Stimulated activated naive B cell treated with anti-CD40 and anti-IgM and Interleukin-4, amounts not matched to agents 10 μg/mL and 1 μg/mL and 100 μg/mL, for 72 hours (primary cell): ENCODE data around the gene CPZ.

Source experiments
- ATAC-seq, 2 donors: fragments of 150-1000 bp; cut with Tn5 transposase; replicated peaks; 2 replicates each; pipeline ENCODE4 v1.10.0; 2021; ENCODE audit warnings: moderate library complexity in 1 of 2
- DNase-seq: peaks from one replicate; pipeline ENCODE4 v3.0.0; 2021
- H3K27ac Mint-ChIP-seq: one replicate; pipeline ENCODE4 v1.8.0; 2022; ENCODE audit warnings: mild to moderate bottlenecking, mixed read lengths
- H3K27me3 Mint-ChIP-seq, 2 donors: one replicate each; pipeline ENCODE4 v1.8.0; 2022; ENCODE audit warnings: mixed read lengths in 2 of 2
- H3K36me3 Mint-ChIP-seq, 2 donors: one replicate each; pipeline ENCODE4 v1.8.0; 2022; ENCODE audit warnings: mixed read lengths in 2 of 2, mild to moderate bottlenecking in 1 of 2
- H3K4me1 Mint-ChIP-seq, 2 donors: one replicate each; pipeline ENCODE4 v1.8.0; 2022; ENCODE audit warnings: mixed read lengths in 2 of 2, mild to moderate bottlenecking in 1 of 2
- H3K4me3 Mint-ChIP-seq, 2 donors: one replicate each; pipeline ENCODE4 v1.8.0; 2022; ENCODE audit warnings: mild to moderate bottlenecking in 2 of 2, mixed read lengths in 2 of 2, moderate library complexity in 1 of 2
- H3K9me3 Mint-ChIP-seq, 2 donors: one replicate each; pipeline ENCODE4 v1.8.0; 2022; ENCODE audit warnings: mixed read lengths in 2 of 2, mild to moderate bottlenecking in 1 of 2

Gene CPZ

DNA sequence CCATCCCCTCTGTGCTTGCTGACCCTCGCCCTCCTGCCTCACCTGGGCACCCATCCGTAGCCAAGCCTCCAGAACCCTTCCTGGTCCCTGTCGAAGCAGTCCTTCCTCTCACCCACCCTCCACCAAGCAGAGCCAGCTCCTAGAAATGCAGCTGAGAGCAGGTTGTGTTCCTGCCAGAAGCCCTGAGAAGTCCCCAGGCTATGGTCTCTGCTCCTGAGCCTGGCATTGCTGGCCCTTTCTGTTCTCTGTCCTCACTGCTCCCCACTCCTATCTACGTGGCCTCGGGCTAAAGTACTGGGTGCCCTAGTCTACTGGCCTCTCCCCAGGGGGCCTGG, 2.1 kb upstream of the CPZ start:
- ATAC-seq (no peak), DNase-seq (no peak)
- no peak overlapping the region for H3K4me3 Mint-ChIP-seq
- no peaks in the 10 kb centered on the region for H3K36me3 Mint-ChIP-seq
- no peak overlapping the region for H3K27ac Mint-ChIP-seq
- no peaks in the 10 kb centered on the region for H3K9me3 Mint-ChIP-seq
- H3K4me1 Mint-ChIP-seq = peaks cover 0 to 4% of the 10 kb centered on the region in 2 donors
- H3K27me3 Mint-ChIP-seq = peaks cover 47 to 48% of the 10 kb centered on the region in 2 donors

DNA sequence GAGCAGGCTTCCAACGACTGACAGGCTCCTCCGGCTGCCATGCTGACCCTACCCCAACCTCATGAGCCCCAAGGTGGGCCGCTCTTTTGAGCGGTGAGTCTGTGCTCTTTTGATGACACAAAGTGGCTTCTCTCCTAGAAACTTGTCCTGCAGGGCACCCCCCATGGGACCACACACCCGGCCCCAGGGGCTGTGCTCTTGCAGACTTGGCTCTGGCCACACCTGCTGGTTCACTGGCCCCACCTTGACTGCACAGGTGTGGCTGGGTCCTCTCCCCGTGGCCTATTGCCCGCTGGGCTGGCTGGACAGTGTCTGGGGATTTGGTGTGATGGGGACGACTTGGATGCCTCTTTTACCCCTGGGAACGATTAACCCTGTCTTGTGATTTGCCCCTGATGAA, 1.5 kb upstream of the CPZ start:
- Mint-ChIP-seq H3K4me3 (no peak overlapping the region), H3K4me1 (peaks cover 0 to 4% of the 10 kb centered on the region in 2 donors), H3K9me3 (no peaks in the 10 kb centered on the region), H3K36me3 (no peaks in the 10 kb centered on the region), H3K27ac (no peak overlapping the region), H3K27me3 (peaks cover 41 to 48% of the 10 kb centered on the region in 2 donors)
- ATAC-seq = no peak
- DNase-seq = no peak

DNA sequence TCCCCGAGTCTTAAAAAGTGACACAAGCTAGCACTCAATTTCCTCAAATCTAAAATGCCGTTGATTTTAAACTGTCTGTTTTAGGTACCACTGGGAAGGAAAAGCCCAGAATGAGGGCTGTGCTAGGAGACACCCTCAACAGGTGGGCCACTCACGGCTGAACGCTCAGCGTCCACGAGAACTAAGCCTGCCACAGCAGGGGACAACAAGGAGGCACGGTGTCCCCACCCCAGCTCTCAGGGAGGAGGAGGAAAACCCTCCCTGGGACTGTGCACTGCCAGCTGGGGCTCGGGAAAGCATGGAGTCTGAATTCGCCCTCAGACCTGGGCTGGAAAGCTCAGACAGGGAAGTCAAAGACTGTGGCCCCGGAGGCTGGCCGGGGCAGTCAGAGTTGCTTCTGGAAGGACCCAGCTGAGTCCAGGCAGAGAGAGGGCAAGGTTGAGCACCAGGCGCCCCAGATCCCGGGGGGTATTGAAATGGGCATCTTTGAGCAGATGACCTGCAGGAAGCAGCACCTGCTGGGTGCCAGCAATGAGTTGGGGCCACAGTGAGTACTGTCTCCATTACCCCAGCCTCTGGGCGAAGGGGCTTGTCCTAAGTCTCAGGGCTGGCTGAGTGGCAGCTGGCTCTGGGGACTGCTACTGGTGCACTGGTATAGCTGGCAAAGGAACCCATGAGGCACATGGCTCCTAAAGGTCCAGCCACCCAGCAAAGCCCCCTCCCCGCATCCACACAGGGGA, 769 bp upstream of the CPZ start:
- H3K27ac Mint-ChIP-seq = no peak overlapping the region
- ATAC-seq (no peak), DNase-seq (no peak)
- no peaks in the 10 kb centered on the region for H3K9me3 Mint-ChIP-seq
- H3K4me3 Mint-ChIP-seq = no peak overlapping the region
- no peaks in the 10 kb centered on the region for H3K36me3 Mint-ChIP-seq
- H3K4me1 Mint-ChIP-seq = peaks cover 0 to 4% of the 10 kb centered on the region in 2 donors
- peaks cover 34 to 42% of the 10 kb centered on the region in 2 donors for H3K27me3 Mint-ChIP-seq

DNA sequence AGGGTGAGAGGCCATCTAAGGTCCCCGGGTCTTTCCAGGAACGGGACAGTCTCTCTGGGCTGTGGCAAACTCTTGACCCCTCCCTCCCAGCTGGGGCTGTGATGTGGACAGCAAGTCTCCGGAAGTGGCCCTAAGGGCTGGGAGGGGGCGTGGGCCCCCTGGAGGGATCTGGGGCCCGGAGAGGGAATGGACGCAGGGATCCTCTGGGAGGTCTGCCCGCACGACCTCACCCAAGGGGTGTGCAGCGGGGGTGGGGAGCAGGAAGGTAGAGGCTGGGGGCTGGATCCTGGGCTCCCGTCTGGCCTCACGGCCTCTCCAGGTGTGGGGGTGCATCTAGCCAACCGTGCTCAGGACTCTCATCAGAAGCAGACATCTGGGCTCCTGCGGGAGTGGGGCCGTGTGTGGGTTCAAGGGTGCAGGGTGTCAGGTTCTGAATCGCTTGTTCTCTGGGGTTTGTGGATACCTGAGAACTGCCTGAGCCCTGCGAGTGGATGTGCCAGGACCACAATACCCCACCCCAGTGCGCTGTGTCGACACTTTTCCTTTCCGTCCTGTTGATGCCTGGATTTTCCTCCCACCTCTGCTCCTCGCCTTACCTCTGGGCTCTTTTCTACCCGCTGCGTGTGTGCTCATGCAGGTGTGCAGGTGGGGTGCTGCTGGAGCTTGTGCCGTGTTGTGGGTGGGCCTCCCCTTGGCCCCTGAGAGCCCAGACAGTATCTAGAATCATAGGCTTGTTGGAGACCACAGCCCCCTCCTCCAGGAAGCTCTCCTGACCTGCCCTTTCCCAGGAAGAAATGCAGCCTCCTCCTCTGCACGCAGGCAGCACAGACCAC, 915 bp downstream of the CPZ start:
- Mint-ChIP-seq H3K4me1 (peaks cover 0 to 4% of the 10 kb centered on the region in 2 donors), H3K27me3 (peaks cover 34 to 38% of the 10 kb centered on the region in 2 donors), H3K4me3 (no peak overlapping the region), H3K9me3 (no peaks in the 10 kb centered on the region), H3K27ac (no peak overlapping the region), H3K36me3 (no peaks in the 10 kb centered on the region)
- ATAC-seq (no peak), DNase-seq (no peak)

DNA sequence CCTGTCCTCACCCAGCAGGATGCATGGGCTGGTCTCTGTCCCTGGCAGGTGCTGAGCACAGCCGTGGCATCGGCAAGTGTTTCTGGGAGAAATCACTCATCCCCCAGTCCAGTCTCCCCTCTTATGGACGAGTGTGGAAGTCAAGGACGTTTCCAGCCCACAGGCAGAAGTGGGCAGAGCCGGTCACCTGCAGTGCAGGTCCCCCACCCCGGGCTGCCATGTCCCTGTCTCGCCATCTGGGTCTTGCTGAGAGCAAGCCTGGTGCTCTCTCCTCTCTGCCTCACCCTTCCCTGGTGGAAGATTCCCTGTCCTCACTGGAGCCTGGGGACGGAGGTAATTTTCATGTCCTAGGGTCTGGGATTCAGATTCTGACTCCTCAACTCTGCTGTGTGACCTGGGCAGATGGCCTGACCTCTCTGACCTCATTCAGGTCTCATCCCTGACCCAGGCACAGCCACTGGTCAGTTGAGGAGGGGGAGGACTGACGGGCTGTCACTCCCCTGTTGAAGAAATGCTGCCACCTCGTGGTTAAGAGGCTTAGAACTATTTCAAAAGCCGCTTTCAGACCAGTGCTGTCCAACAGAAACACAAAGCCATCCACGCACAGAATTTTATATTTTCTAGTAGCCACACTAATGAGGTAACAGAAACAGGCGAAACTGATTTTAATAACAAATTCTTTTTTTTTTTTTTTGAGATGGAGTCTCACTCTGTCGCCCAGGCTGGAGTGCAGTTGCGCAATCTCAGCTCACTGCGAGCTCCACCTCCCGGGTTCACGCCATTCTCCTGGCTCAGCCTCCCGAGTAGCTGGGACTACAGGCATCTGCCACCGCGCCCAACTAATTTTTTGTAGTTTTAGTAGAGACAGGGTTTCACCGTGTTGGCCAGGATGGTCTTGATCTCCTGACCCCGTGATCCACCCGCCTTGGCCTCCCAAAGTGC, 1.8 kb downstream of the CPZ start:
- peaks cover 0 to 4% of the 10 kb centered on the region in 2 donors for H3K4me1 Mint-ChIP-seq
- H3K4me3 Mint-ChIP-seq = no peak overlapping the region
- peaks cover 34 to 38% of the 10 kb centered on the region in 2 donors for H3K27me3 Mint-ChIP-seq
- DNase-seq (no peak), ATAC-seq (peak in 1 of 2 donors; percentile 68)
- H3K9me3 Mint-ChIP-seq = no peaks in the 10 kb centered on the region
- H3K36me3 Mint-ChIP-seq = no peaks in the 10 kb centered on the region
- H3K27ac Mint-ChIP-seq = no peak overlapping the region

DNA sequence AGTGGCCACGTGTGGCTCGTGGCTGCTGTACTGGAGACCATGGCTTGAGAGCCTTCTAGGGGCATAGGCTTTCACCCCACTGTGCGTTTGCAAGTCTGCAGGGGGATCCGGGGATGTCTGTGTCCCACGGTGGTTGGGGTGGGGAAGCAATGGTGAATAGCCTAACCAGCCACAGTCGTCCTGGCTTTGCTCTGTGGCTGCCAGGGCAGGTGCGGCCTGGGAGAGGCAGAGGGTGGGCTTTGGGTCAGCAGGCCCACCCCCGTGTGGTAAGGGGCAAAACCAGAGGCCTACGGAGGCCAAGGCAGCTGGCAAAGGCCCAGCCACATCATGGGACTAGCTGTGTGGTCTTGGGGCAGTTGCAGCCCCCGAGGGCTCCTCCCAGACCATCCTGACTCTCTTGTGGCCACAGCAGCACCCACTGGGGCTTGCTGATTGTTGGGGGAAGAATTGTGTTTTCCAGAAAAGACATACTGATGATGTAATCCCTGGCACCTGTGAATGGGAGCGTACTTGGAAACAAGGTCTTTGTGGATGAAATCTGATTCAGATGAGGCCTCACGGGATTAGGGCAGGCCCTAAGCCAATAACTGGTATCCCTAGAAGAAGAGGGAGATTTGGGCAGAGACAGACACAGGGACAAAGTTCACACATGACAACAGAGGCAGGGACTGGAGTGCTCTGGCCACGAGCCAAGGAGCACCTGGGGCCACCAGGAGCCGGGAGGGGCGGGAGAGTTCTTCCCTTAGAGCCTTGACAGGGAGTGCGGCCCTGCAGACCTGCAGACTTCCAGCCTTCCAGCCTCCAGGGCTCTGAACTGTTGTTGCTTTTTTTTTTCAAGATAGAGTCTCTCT, 2.9 kb downstream of the CPZ start:
- peaks cover 32% of the 10 kb centered on the region in 2 donors for H3K27me3 Mint-ChIP-seq
- no peak for DNase-seq

DNA sequence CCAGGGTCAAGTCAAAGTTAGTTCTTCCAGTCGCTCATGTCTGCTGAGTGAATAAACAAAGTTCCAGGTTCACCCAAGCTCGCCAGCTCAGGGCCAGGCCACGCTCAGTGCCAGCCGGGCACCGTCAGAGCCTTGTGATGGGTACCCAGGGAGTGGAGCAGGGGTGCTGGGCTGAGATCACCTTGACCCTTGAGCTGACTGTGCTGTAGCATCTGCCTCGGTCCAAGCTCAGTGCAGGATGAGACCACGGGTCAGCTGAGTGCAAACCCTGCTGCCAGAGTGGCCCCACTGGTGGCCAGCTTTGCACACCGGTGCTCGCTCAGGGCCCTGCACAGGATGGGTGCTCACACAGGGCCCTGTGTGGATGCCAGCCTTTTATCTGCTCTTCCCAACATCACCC, 4.3 kb downstream of the CPZ start:
- Mint-ChIP-seq H3K4me1 (peaks cover 0 to 4% of the 10 kb centered on the region in 2 donors), H3K9me3 (no peaks in the 10 kb centered on the region), H3K27me3 (peaks cover 18 to 20% of the 10 kb centered on the region in 2 donors), H3K4me3 (no peak overlapping the region), H3K27ac (no peak overlapping the region), H3K36me3 (no peaks in the 10 kb centered on the region)
- DNase-seq = no peak
- ATAC-seq = no peak

More for the DNA sequence above, 2.9 kb downstream of the CPZ start:
- Mint-ChIP-seq H3K4me3 (no peak overlapping the region), H3K4me1 (peaks cover 0 to 4% of the 10 kb centered on the region in 2 donors), H3K27ac (no peak overlapping the region), H3K9me3 (no peaks in the 10 kb centered on the region), H3K36me3 (no peaks in the 10 kb centered on the region)
- ATAC-seq = no peak

DNA sequence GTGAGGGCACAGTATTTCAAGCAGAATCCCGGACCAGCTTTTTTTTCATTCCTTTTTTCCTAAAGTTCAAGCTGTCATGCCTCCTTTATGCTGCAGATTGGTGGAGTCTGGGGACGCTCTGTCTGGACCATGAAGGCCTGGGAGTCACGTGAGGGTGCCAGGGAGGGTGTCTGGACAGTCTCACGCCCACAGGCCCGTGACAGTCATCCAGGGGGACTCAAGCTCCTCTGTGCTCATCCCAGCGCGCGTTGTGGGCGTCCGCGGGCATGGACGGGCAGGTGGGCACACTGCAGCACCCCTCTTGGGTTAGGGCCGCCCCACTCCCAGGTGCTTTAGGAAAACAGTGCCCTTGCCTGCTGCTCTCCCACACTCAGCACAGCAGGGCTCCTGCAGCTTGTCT, 4.8 kb downstream of the CPZ start:
- H3K4me1 Mint-ChIP-seq = peaks cover 0 to 4% of the 10 kb centered on the region in 2 donors
- H3K4me3 Mint-ChIP-seq = no peak overlapping the region
- no peaks in the 10 kb centered on the region for H3K9me3 Mint-ChIP-seq
- ATAC-seq (no peak), DNase-seq (no peak)
- H3K27ac Mint-ChIP-seq = no peak overlapping the region
- peaks cover 18 to 20% of the 10 kb centered on the region in 2 donors for H3K27me3 Mint-ChIP-seq
- H3K36me3 Mint-ChIP-seq = no peaks in the 10 kb centered on the region

DNA sequence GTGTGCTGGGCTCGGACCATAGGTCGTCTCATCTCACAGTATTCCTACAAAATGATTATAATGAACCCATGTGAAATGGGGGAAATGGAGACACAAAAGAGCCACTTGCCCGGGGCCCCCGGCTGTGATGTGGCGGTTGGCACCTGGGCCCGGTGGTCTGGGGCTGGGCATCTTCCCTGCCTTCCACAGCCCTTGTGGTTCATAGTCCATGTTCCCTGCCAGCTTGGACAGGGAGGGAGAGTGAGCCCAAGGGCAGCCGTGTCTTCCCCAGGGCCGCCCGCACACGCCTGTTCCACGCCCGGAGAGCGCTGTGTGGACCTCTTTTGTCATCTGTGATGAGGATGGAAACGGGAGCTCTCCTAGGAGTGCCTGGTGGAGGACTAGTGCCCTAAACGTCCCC, 5.2 kb downstream of the CPZ start:
- Mint-ChIP-seq H3K27me3 (peaks cover 18 to 19% of the 10 kb centered on the region in 2 donors), H3K4me3 (no peak overlapping the region), H3K36me3 (no peaks in the 10 kb centered on the region), H3K9me3 (no peaks in the 10 kb centered on the region), H3K27ac (no peak overlapping the region), H3K4me1 (peaks cover 0 to 4% of the 10 kb centered on the region in 2 donors)
- DNase-seq (no peak), ATAC-seq (no peak)

DNA sequence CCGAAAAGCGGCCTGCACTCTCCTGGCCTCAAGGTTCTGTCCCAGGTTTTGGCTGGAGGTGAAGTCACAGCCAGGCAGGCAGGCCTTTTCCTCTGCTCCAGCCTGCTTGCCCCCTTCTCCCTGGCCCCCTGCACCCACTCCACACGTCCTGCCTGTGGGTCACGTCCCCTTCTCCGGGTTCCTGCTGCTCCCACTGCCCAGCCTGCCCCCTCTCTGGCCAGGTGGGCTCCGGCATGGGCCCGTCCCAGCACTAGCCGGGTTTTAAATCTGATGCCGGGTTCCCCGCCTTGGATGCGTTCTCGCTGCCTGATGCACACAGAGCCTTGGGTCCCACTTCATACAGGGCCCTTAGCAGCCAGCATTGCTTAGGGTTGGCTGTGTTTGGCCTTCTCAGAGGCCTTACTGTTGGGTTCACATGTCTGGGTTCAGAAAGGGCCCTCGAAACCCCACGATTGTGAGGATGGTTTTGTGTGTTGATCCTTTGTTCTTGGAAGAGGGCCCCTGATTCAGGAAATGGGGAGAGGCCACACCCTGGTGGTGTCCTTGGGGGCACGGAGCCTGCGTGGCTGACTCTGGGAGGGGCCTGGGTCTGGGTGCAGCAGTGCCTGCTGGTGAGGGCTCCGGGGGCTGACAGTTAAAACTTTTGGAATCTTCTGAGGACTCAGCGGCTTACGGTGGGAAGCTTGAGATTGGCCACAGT, 6.0 kb downstream of the CPZ start:
- Mint-ChIP-seq H3K4me1 (peaks cover 0 to 8% of the 10 kb centered on the region in 2 donors), H3K36me3 (no peaks in the 10 kb centered on the region), H3K27me3 (peaks cover 10 to 11% of the 10 kb centered on the region in 2 donors), H3K27ac (no peak overlapping the region), H3K9me3 (no peaks in the 10 kb centered on the region), H3K4me3 (no peak overlapping the region)
- DNase-seq (no peak), ATAC-seq (no peak)

DNA sequence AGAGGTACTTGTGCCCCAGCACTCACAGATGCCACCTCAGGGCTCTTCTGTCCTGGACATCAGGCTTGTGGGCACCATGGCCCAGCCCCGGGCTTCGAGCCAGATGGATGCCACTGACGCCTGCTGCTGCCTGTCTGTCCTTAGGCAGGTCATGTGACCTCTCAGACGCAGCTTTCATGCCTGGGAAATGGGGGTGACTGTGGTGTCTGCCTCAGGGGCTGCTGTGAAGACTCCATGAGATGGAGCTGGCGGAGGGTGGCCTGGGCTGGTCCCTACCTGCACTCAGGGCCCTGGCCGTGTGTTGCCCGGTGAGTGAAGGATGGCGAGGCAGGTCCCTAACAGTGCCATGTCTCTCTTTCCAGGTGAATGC, 6.5 kb downstream of the CPZ start:
- ATAC-seq (no peak), DNase-seq (no peak)
- Mint-ChIP-seq H3K4me1 (peaks cover 0 to 8% of the 10 kb centered on the region in 2 donors), H3K9me3 (no peaks in the 10 kb centered on the region), H3K27ac (no peak overlapping the region), H3K4me3 (no peak overlapping the region), H3K27me3 (peaks cover 5 to 6% of the 10 kb centered on the region in 2 donors), H3K36me3 (no peaks in the 10 kb centered on the region)

DNA sequence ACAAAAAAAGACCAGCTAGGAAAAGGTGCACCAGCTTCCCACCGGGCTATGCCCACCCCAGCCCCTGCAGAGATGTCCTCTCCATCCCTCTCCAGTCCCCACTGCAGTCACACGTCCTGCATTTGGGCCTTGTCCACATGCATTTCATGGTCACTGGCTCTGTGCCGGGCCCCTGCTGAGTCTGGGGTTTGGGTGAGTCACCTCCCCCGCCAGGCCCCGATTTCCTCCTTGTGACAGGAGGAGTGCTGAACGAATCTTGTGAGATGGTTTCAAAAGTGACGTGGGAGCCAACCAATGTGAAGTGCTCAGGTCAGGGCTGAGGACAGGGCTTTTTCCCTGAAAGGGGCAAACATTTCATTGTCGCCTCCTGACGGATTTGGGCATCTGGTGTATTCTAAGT, 7.1 kb downstream of the CPZ start:
- Mint-ChIP-seq H3K36me3 (no peaks in the 10 kb centered on the region), H3K4me3 (no peak overlapping the region), H3K4me1 (peaks cover 0 to 4% of the 10 kb centered on the region in 2 donors), H3K27me3 (peaks cover 0 to under 1% of the 10 kb centered on the region in 2 donors), H3K9me3 (no peaks in the 10 kb centered on the region), H3K27ac (no peak overlapping the region)
- ATAC-seq = no peak
- DNase-seq = no peak

DNA sequence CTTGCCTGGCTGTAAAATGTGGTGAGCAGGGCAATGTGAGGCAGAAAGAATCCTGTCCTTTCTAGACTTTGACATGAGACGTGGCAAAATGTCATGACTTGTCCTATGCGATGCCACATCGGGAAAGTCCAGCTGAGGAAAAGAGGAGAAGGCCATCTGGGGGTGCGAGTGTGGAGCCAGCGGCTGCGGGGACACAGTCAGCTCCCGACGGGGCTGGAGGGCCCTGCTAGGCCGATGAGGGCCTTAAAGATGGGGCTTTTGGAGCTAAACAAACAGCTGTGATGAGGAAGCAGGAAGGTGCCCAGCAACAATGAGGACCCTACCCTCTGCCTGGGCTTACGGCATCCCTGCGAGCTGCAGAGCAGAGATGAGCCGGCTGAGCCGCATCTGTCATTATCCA, 7.7 kb downstream of the CPZ start:
- no peaks in the 10 kb centered on the region for H3K9me3 Mint-ChIP-seq
- no peaks in the 10 kb centered on the region for H3K36me3 Mint-ChIP-seq
- H3K4me1 Mint-ChIP-seq = peaks cover 0 to 4% of the 10 kb centered on the region in 2 donors
- ATAC-seq (no peak), DNase-seq (no peak)
- H3K4me3 Mint-ChIP-seq = no peak overlapping the region
- H3K27ac Mint-ChIP-seq = no peak overlapping the region
- no peaks in the 10 kb centered on the region for H3K27me3 Mint-ChIP-seq
